Osteoblast (primary cell): ENCODE data around the gene TP53INP2. TPM values are rescaled to one million over a fixed set of nuclear protein-coding genes. Genes with fewer than 3 reads are reported as not detected.
"Not testable (repeated sequence)": the region's sequence is repeated elsewhere in the genome, so short reads cannot be mapped to it uniquely, and the experiment has no call there.

Experiments
- DNase-seq: peaks from one replicate; pipeline ENCODE4 v3.0.0; 2011; ENCODE audit warnings: low spot score, mixed read lengths; ENCODE audit not compliant: insufficient read length; ENCODE audit errors: missing footprints
- H2AFZ ChIP-seq: 2 replicates; pipeline ENCODE4 v1.6.0; 2011; ENCODE audit warnings: mild to moderate bottlenecking, low read length
- H3K27ac ChIP-seq: 2 replicates; pipeline ENCODE4 v1.5.1; 2011; ENCODE audit warnings: mild to moderate bottlenecking, low read depth, low read length, moderate library complexity
- H3K27me3 ChIP-seq: 2 replicates; pipeline ENCODE4 v1.6.0; 2012; ENCODE audit warnings: mild to moderate bottlenecking, control low read depth, inconsistent platforms, low read length, moderate library complexity; ENCODE audit not compliant: insufficient read depth
- H3K36me3 ChIP-seq: 2 replicates; pipeline ENCODE4 v1.5.1; 2011; ENCODE audit warnings: mild to moderate bottlenecking, low read length, control low read depth, moderate library complexity; ENCODE audit not compliant: insufficient read depth
- H3K4me1 ChIP-seq: 2 replicates; pipeline ENCODE4 v1.5.1; 2011; ENCODE audit warnings: mild to moderate bottlenecking, low read length, control low read depth, moderate library complexity; ENCODE audit not compliant: insufficient read depth
- H3K4me2 ChIP-seq: 2 replicates; pipeline ENCODE4 v1.6.0; 2011; ENCODE audit warnings: mild to moderate bottlenecking, low read length; ENCODE audit not compliant: insufficient read depth
- H3K4me3 ChIP-seq: fragments of 200-600 bp; sonication (generic); 3 replicates; pipeline ENCODE4 v1.5.1; 2012; ENCODE audit warnings: mild to moderate bottlenecking, low read length, inconsistent platforms; ENCODE audit not compliant: insufficient read depth
- H3K79me2 ChIP-seq: 2 replicates; pipeline ENCODE4 v1.6.0; 2012; ENCODE audit warnings: mild to moderate bottlenecking, low read length, control low read depth, inconsistent platforms; ENCODE audit not compliant: insufficient read depth
- H3K9me3 ChIP-seq: 2 replicates; pipeline ENCODE4 v1.5.1; 2011; ENCODE audit warnings: low read depth, low read length, control low read depth
- H4K20me1 ChIP-seq: 2 replicates; pipeline ENCODE4 v1.6.0; 2012; ENCODE audit warnings: mild to moderate bottlenecking, low read length, control low read depth; ENCODE audit not compliant: insufficient read depth
- CTCF ChIP-seq: IDR thresholded peaks from 2 replicates; pipeline ENCODE4 v1.5.1; 2011; ENCODE audit warnings: mild to moderate bottlenecking, low read depth, low read length, moderate library complexity; ENCODE audit errors: extremely low read depth
- total RNA-seq: library from RNA; depleted of rRNA; stranded (reverse); fragments of >200 nt; gene quantifications from 2 replicates; pipeline ENCODE4 v1.2.3, GENCODE V29; 2012

Gene TP53INP2, protein sequence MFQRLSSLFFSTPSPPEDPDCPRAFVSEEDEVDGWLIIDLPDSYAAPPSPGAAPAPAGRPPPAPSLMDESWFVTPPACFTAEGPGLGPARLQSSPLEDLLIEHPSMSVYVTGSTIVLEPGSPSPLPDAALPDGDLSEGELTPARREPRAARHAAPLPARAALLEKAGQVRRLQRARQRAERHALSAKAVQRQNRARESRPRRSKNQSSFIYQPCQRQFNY
- total RNA-seq, result 7.7 and 8.0 TPM in 2 replicates

DNA sequence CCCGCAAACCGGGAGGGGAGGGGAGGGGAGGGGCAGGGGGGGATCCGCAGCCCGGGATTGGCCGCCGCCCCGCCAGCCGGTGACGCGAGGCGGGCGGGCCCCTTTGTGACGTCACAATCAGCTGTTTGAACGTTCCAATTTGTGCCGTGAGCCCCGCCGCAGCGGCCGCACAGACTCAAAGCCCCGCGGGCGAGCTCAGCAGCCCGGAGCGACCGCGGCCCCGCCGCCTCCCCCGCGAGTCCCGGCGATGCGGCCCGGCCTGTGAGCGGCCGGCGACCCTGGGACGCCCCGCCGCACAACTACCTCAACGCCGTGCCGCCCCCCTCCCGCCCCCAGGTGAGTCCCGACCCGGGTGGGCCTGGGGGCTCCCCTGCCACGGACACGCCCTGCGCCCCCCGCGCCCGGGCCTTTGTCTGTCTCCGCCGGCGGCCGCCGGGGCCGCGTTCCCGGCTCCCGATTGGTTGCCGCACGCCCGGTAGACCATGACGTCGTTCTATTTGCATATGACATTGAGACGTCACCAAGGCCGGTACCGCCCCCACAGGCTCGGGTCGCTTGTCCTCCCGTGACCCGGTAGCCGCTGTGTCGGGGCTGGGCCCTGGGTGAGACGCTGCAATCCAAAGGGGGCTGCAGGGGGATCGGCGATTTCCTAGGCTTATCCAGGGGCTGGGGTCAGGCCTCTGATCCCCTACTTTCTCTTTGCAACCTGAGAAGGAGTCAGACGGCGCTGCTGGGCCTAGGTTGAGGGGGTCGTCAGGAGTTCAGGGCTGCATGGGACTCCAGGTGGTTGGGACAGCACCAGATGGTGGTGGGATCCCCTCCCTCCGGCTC is at the start of gene TP53INP2:
TP53INP2 (plus strand) TSS at position 168 of the 831 bp plus-strand sequence. CDS start 4,396 bp downstream, outside the sequence.
- Histone ChIP-seq H3K79me2 (peaks cover 4% of the 10 kb centered on the region), H3K27me3 (peaks cover 4% of the 10 kb centered on the region), H3K4me3 (peak within 1 kb of the TSS; percentile 88), H3K4me2 (peak within 1 kb of the TSS; percentile 98), H3K27ac (peak within 1 kb of the TSS; percentile 87), H2AFZ (peak within 1 kb of the TSS; percentile 93), H3K9me3 (no peaks in the 10 kb centered on the region), H4K20me1 (no peaks in the 10 kb centered on the region), H3K36me3 (no peaks in the 10 kb centered on the region), H3K4me1 (peaks cover 21% of the 10 kb centered on the region)
- peak; percentile 98 for DNase-seq
- TF ChIP-seq CTCF, result no peak

DNA sequence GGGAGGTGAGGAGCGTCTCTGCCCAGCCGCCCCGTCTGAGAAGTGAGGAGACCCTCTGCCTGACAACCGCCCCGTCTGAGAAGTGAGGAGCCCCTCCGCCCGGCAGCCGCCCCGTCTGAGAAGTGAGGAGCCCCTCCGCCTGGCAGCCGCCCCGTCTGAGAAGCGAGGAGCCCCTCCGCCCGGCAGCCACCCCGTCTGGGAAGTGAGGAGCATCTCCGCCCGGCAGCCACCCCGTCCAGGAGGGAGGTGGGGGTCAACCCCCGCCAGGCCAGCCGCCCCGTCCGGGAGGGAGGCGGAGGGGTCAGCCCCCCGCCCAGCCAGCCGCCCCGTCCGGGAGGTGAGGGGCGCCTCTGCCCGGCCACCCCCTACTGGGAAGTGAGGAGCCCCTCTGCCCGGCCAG is 45.5 kb upstream of the TP53INP2 start:
- H3K79me2 ChIP-seq, H3K4me2 ChIP-seq, H2AFZ ChIP-seq: not testable (repeated sequence)

GRCh38 chr20:34661811-34662210 is 42.3 kb upstream of the TP53INP2 start:
- H3K4me3 ChIP-seq, H3K27ac ChIP-seq, H3K4me1 ChIP-seq, H2AFZ ChIP-seq, DNase-seq, H3K4me2 ChIP-seq, H3K79me2 ChIP-seq, H4K20me1 ChIP-seq, H3K36me3 ChIP-seq, H3K27me3 ChIP-seq, H3K9me3 ChIP-seq: not testable (repeated sequence)

More for the DNA sequence above, 45.5 kb upstream of the TP53INP2 start:
- H4K20me1 ChIP-seq, H3K27ac ChIP-seq, H3K4me1 ChIP-seq, DNase-seq, H3K27me3 ChIP-seq, H3K36me3 ChIP-seq, H3K4me3 ChIP-seq, H3K9me3 ChIP-seq: not testable (repeated sequence)

GRCh38 chr20:34663213-34663943 is 40.8 kb upstream of the TP53INP2 start:
- no peak overlapping the region for H3K4me2 ChIP-seq
- no peak for DNase-seq
- TF ChIP-seq CTCF, result no peak

DNA sequence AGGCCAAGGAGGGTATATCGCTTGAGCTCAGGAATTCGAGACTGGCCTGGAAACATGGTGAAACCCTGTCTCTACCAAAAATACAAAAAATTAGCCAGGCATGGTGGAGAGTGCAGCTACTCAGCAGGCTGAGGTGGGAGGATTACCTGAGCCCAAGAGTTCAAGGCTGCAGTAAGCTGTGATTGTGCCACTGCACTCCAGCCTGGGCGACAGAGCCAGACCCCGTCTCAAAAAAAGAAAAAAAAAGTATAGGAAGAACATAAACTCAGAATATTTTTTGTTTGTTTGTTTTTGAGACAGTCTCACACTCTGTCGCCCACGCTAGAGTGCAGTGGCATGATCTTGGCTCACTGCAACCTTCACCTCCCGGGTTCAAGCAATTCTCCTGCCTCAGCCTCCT is 39.4 kb upstream of the TP53INP2 start:
- not testable (repeated sequence) for H3K36me3 ChIP-seq, H3K9me3 ChIP-seq, H3K27ac ChIP-seq, H2AFZ ChIP-seq, H3K4me3 ChIP-seq, H3K27me3 ChIP-seq, H3K79me2 ChIP-seq, H3K4me1 ChIP-seq, DNase-seq, H3K4me2 ChIP-seq
- peaks cover 15% of the 10 kb centered on the region for H4K20me1 ChIP-seq

More at GRCh38 chr20:34663213-34663943, 40.8 kb upstream of the TP53INP2 start:
- Histone ChIP-seq H3K9me3 (no peaks in the 10 kb centered on the region), H2AFZ (no peak overlapping the region), H3K4me1 (peaks cover 4% of the 10 kb centered on the region), H3K27me3 (no peaks in the 10 kb centered on the region), H3K36me3 (no peaks in the 10 kb centered on the region), H3K27ac (no peak overlapping the region), H4K20me1 (peaks cover 15% of the 10 kb centered on the region), H3K79me2 (peaks cover 5% of the 10 kb centered on the region), H3K4me3 (no peak overlapping the region)
